ENCODE measurements around the gene KLHL29.

DNA sequence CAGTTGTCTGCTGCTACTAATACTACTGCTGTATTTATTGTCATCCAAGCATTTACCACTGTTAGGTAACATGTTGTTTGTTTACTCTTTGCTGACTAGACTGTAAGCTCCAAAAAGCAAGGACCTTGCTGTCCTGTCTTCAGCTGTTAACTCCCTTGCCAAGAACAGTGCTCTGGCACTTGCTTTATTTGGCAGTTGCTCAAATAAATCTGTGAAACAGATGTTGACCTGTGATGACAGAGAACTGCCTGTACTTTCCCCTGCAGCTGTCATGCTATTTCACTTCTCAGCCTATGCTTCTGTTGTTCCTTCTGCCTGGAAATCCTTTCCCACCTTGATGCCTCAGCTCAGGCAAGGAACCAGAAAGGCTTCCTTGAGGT, 360.7 kb downstream of the KLHL29 start:
- TF ChIP-seq, protein P1, sequence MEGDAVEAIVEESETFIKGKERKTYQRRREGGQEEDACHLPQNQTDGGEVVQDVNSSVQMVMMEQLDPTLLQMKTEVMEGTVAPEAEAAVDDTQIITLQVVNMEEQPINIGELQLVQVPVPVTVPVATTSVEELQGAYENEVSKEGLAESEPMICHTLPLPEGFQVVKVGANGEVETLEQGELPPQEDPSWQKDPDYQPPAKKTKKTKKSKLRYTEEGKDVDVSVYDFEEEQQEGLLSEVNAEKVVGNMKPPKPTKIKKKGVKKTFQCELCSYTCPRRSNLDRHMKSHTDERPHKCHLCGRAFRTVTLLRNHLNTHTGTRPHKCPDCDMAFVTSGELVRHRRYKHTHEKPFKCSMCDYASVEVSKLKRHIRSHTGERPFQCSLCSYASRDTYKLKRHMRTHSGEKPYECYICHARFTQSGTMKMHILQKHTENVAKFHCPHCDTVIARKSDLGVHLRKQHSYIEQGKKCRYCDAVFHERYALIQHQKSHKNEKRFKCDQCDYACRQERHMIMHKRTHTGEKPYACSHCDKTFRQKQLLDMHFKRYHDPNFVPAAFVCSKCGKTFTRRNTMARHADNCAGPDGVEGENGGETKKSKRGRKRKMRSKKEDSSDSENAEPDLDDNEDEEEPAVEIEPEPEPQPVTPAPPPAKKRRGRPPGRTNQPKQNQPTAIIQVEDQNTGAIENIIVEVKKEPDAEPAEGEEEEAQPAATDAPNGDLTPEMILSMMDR (IDR thresholded peaks at IDR 0.05) = no peak
- TF ChIP-seq, protein P2, sequence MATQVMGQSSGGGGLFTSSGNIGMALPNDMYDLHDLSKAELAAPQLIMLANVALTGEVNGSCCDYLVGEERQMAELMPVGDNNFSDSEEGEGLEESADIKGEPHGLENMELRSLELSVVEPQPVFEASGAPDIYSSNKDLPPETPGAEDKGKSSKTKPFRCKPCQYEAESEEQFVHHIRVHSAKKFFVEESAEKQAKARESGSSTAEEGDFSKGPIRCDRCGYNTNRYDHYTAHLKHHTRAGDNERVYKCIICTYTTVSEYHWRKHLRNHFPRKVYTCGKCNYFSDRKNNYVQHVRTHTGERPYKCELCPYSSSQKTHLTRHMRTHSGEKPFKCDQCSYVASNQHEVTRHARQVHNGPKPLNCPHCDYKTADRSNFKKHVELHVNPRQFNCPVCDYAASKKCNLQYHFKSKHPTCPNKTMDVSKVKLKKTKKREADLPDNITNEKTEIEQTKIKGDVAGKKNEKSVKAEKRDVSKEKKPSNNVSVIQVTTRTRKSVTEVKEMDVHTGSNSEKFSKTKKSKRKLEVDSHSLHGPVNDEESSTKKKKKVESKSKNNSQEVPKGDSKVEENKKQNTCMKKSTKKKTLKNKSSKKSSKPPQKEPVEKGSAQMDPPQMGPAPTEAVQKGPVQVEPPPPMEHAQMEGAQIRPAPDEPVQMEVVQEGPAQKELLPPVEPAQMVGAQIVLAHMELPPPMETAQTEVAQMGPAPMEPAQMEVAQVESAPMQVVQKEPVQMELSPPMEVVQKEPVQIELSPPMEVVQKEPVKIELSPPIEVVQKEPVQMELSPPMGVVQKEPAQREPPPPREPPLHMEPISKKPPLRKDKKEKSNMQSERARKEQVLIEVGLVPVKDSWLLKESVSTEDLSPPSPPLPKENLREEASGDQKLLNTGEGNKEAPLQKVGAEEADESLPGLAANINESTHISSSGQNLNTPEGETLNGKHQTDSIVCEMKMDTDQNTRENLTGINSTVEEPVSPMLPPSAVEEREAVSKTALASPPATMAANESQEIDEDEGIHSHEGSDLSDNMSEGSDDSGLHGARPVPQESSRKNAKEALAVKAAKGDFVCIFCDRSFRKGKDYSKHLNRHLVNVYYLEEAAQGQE (IDR thresholded peaks at IDR 0.05; ENCODE audit: insufficient read depth in 1 of 2, low read depth in 2 of 2, low read length in 1 of 2) = no peak

All from Panc1 (cell line).